ENCODE data around the gene LTBP1.

LTBP1 gene

GRCh38 chr2:33110461-33110860 lies 163.7 kb downstream of the LTBP1 start:
- in situ Hi-C loops (cut with HindIII; ENCODE audit: low sequenced_read_pairs): no loop called here
- no peak for TF ChIP-seq CTCF (IDR thresholded peaks at IDR 0.05; ENCODE audit: low read depth, low read length)
- H3K4me3 ChIP-seq (ENCODE audit: low read depth, low read length): no peak overlapping the region
- no peak for DNase-seq (ENCODE audit: low read depth, low spot score)

GRCh38 chr2:33111002-33111446 lies 164.3 kb downstream of the LTBP1 start:
- DNase-seq (ENCODE audit: low read depth, low spot score): peak; percentile 62
- H3K4me3 ChIP-seq (ENCODE audit: low read depth, low read length): no peak overlapping the region
- no peak for TF ChIP-seq CTCF (IDR thresholded peaks at IDR 0.05; ENCODE audit: low read depth, low read length)
- in situ Hi-C loops (cut with HindIII; ENCODE audit: low sequenced_read_pairs): no loop called here

GRCh38 chr2:33115196-33115595 lies 168.4 kb downstream of the LTBP1 start:
- no peak for TF ChIP-seq CTCF (IDR thresholded peaks at IDR 0.05; ENCODE audit: low read depth, low read length)
- no peak overlapping the region for H3K4me3 ChIP-seq (ENCODE audit: low read depth, low read length)
- in situ Hi-C loops (cut with HindIII; ENCODE audit: low sequenced_read_pairs): no loop called here
- no peak for DNase-seq (ENCODE audit: low read depth, low spot score)

GRCh38 chr2:33115728-33116127 lies 169.0 kb downstream of the LTBP1 start:
- TF ChIP-seq CTCF (IDR thresholded peaks at IDR 0.05; ENCODE audit: low read depth, low read length): no peak
- in situ Hi-C loops (cut with HindIII; ENCODE audit: low sequenced_read_pairs): no loop called here
- no peak for DNase-seq (ENCODE audit: low read depth, low spot score)
- H3K4me3 ChIP-seq (ENCODE audit: low read depth, low read length): no peak overlapping the region

GRCh38 chr2:33116799-33117198 lies 170.0 kb downstream of the LTBP1 start:
- in situ Hi-C loops (cut with HindIII; ENCODE audit: low sequenced_read_pairs): no loop called here
- DNase-seq (ENCODE audit: low read depth, low spot score): no peak
- no peak overlapping the region for H3K4me3 ChIP-seq (ENCODE audit: low read depth, low read length)
- TF ChIP-seq CTCF (IDR thresholded peaks at IDR 0.05; ENCODE audit: low read depth, low read length): no peak

- TF ChIP-seq CTCF (IDR thresholded peaks at IDR 0.05; ENCODE audit: low read depth, low read length): no peak
- DNase-seq (ENCODE audit: low read depth, low spot score): no peak
- in situ Hi-C loops (cut with HindIII; ENCODE audit: low sequenced_read_pairs): no loop called here
- no peak overlapping the region for H3K4me3 ChIP-seq (ENCODE audit: low read depth, low read length)
Observed at GRCh38 chr2:33118651-33119050, 171.9 kb downstream of the LTBP1 start.

- DNase-seq (ENCODE audit: low read depth, low spot score): no peak
- H3K4me3 ChIP-seq (ENCODE audit: low read depth, low read length): no peak overlapping the region
- in situ Hi-C loops (cut with HindIII; ENCODE audit: low sequenced_read_pairs): no loop called here
Observed at GRCh38 chr2:33121416-33121815, 174.7 kb downstream of the LTBP1 start.

More at GRCh38 chr2:33121416-33121815, 174.7 kb downstream of the LTBP1 start:
- TF ChIP-seq CTCF (IDR thresholded peaks at IDR 0.05; ENCODE audit: low read depth, low read length): no peak

Data from astrocyte of the spinal cord (primary cell).